Body of pancreas (tissue), 4 donors: ENCODE data around the gene PDLIM4.

Experiments
- POLR2A ChIP-seq, 3 donors: fragments of 450-650 bp; IDR thresholded peaks; one replicate each; pipeline ENCODE4 v1.6.1; 2016; ENCODE audit warnings: antibody characterized with exemption in 3 of 3, mild to moderate bottlenecking in 2 of 3
- TF ChIP-seq, protein P1 (sequence below), 7 experiments: fragments of 450-650 bp in 4 of 7; fragments of 200-600 bp in 3 of 7; sonication (generic) in 3 of 7; IDR thresholded peaks; one replicate each; pipeline ENCODE4 v1.5.1; 2016 to 2019; ENCODE audit warnings: antibody characterized with exemption in 7 of 7

DNA sequence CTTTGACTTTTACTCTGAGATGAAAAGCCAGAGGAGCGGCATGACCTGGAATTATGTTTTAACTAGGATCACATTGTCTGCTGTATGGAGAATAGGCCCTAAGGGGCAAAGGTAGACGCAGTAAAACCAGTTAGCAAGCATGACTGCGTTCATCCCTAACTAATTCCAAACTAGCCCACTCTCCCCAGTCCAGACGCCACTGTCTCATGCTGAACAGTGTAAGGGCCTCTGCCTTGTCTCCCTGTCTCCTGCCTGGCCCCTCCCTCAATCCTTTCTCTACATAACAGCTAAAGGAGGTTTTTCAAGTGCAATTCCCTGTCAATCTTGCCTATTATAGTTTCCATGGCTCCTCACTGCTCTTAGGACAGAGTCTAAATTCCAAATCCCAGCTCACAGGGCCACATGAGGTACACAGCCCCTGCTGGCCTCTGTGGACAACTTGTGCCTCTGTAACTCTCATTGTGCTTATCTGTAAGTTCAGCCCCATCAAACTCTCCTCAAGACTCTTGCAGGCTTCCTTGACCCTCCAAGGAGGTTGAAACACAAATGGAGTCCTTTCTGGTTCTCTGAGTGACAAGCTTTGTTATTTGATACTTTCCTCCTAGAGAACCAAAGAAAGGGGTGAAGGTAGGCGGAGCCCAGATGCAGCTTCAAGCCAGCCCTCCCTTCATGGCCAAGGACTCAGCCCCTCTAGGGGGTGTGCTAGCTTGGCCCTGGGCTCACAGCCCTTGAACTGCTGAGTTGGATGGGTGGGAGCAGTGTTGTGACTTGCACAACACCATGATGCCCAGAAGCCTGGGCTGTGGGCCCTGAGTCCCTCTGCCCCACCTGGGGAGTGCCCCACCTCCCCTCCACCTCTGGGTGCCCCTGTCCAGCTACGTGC, 20.7 kb downstream of the PDLIM4 start:
- TF ChIP-seq, protein P1, sequence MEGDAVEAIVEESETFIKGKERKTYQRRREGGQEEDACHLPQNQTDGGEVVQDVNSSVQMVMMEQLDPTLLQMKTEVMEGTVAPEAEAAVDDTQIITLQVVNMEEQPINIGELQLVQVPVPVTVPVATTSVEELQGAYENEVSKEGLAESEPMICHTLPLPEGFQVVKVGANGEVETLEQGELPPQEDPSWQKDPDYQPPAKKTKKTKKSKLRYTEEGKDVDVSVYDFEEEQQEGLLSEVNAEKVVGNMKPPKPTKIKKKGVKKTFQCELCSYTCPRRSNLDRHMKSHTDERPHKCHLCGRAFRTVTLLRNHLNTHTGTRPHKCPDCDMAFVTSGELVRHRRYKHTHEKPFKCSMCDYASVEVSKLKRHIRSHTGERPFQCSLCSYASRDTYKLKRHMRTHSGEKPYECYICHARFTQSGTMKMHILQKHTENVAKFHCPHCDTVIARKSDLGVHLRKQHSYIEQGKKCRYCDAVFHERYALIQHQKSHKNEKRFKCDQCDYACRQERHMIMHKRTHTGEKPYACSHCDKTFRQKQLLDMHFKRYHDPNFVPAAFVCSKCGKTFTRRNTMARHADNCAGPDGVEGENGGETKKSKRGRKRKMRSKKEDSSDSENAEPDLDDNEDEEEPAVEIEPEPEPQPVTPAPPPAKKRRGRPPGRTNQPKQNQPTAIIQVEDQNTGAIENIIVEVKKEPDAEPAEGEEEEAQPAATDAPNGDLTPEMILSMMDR (IDR thresholded peaks at IDR 0.05), result no peak
- no peak for TF ChIP-seq POLR2A (IDR thresholded peaks at IDR 0.05)
